EL (cell line): ENCODE measurements around the gene DGLUCY.
A peak's percentile ranks its signal among the peaks of the same experiment; 100 is the strongest.
"Not testable (repeated sequence)": the region's sequence is repeated elsewhere in the genome, so short reads cannot be mapped to it uniquely, and the experiment has no call there.

ENCODE experiments used
- DNase-seq: peaks from one replicate; pipeline ENCODE4 v3.0.0-alpha.2; 2016

The DGLUCY gene

GRCh38 chr14:91113829-91114078, at the start of gene DGLUCY:
Gene DGLUCY, plus strand, starts transcription at chr14:91114073. Its CDS starts 46,222 bp downstream, at chr14:91160295.
- peak; percentile 79 for DNase-seq

GRCh38 chr14:91065266-91065665, 48.6 kb upstream of the DGLUCY start:
- no peak for DNase-seq

DNA sequence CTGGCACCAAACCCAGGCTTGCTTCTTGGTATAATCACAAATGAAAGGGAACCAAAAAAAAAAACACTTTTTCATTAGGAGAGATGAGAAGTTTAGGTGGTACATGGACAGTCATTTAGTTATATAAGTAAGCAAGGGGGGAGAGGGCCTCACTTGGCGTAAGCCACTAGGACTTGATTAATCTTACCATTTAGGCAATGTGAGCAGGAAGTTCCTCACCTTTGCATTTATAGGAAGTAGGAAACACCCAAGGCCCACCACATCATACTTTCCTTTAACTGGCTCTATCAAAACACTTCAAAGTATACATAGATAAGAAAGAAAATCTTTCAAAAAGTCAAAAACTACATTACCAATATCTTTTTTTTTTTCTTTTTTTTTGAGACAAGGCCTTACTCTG, 46.7 kb upstream of the DGLUCY start:
- no peak for DNase-seq

GRCh38 chr14:91068642-91069041, 45.2 kb upstream of the DGLUCY start:
- DNase-seq: no peak

DNA sequence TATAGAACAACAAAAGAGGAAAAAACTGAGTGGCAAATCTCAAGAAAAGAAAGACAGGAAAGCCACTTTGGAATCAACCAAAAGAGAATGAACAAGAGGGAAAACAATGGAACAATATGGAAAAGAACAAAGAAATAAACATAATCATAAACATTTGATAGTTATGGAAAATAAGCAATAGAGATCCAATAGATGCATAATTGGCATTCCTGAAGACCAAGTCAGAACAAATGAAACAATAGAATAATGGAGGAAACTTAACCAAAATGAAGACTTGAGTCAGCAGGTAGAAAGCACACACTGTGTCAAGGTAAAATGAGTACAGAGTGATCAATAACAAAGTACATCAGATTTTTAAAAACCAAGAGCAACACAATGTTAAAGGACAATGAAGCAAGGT, 43.3 kb upstream of the DGLUCY start:
- no peak for DNase-seq

- no peak for DNase-seq
Measured at GRCh38 chr14:91075553-91075952, 38.3 kb upstream of the DGLUCY start.

DNA sequence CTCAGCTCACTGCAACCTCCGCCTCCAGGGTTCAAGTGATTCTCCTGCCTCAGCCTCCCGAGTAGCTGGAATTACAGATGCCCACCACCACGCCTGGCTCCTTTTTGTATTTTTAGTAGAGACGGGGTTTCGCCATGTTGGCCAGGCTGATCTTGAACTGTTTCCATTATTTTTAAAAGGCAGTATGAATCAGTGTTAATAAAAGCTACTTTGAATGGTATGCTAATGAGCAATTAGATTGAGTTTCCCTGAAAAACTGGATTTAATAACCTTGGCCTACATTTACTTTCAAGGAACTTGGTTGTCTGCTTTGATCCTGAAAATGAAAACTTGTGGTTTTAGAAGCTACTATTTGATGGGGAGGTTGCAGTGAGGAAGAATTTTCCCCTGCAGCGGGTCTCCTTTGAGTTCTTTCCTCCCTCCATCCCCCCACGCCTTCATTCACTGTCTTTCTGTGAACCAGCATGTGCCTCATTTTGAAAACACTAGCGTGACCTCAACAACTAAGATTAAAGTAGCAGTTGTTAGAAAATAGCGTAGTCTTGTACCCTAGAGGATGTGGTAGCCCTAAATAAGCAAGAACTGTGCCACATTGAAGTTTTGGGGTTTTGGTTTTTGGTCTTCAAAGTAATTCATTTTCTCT, 35.7 kb upstream of the DGLUCY start:
- DNase-seq: no peak

DNA sequence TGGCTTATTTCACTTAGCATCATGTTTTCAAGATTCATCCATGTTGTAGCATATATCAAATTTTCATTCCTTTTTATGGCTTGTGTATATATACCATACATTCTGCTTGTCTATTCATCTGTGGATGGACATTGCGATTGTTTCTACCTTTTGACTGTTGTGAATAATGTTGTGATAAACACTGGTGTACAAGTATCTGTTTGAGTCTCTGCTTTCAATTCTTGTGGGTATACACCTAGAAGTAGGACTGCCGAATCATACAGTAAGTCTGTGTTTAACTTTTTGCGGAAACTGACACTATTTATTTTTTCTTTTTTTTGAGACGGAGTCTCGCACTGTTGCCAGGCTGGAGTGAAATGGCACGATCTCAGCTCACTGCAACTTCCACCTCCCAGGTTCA, 33.8 kb upstream of the DGLUCY start:
- no peak for DNase-seq

- DNase-seq: no peak
Measured at GRCh38 chr14:91082282-91082681, 31.6 kb upstream of the DGLUCY start.

GRCh38 chr14:91084516-91084915, 29.4 kb upstream of the DGLUCY start:
- no peak for DNase-seq

- DNase-seq: not testable (repeated sequence)
Measured at GRCh38 chr14:91087470-91087869, 26.4 kb upstream of the DGLUCY start.

DNA sequence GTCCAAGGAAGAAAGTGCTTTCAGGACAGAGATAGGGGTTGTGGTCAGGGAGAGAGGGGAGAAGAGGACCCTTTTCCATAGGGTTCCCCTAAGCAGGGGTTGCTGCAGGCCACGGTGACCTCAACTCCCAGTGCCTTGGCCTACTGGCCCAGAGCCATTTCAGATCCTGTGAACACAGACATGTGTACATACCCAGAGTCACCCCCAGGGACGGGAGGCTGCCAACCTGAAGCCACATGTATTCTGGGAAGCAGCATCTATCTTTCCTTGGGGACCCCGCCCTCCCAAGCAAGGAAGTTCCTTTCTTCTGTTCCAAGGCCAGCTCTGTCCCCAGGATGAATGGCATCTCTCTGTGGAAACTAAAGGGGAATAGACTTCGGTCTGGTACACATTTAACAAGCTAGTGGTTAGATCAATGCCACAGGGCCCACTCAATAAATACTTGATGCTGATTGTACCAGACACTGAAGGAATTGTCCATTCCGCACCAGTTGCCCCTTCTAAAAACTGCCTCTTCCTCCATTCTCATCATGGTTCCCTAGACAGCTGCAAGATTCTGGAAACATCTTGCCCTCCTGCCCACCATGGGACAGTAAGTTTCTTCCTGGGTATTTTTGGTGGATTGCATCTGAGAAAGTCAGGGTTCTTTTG, 25.2 kb upstream of the DGLUCY start:
- DNase-seq: no peak

DNA sequence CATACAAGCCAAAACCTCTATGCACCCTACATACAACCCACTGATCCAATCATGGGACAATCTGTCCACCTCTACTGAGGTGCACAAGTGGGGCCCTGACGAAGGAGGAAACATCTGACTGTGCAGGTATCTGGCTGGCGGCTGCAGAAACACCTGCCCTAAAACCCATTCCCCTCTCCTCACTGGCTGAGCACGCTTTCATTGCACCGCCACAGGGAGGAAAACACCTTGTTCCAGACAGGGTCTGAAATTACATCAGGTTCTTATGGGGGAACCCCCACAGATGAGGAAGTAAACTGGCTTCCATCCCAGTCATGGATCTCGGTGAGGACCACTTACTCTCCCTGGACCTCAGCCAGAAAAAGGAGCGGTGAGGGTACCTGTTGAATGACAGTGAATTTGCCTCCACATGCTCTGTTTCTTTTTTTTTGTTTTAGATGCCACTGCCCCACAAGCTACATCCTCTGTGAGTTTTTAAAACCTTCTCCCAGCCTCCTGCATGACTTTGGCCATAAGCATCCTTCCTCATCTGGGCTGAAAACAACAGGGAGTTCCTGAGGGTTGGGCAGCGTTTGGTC, 23.8 kb upstream of the DGLUCY start:
- DNase-seq: no peak

DNA sequence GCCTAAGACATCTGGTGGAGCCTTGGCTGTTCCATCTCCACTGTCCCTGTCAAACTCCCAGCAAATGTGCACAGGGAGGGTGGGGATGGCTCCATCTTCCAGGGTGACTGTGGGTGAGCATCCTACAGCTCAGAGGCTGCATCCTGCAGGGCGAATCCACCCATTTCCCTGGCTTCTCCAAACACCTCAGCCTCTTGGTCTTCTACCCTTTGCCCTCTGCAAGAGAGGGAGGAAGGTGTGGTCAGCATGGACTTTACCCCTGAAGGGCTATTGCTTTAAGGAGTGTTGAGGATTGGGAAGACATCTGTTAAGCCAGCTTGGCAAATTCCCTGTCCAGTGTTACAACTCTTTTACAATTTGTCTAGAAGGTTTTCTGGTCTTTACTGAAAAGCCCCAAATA, 23.1 kb upstream of the DGLUCY start:
- DNase-seq: no peak

- DNase-seq: no peak
Measured at GRCh38 chr14:91092073-91092472, 21.8 kb upstream of the DGLUCY start.

- not testable (repeated sequence) for DNase-seq
Measured at GRCh38 chr14:91093743-91094472, 20.0 kb upstream of the DGLUCY start.

- DNase-seq: no peak
Measured at GRCh38 chr14:91094772-91095171, 19.1 kb upstream of the DGLUCY start.

DNA sequence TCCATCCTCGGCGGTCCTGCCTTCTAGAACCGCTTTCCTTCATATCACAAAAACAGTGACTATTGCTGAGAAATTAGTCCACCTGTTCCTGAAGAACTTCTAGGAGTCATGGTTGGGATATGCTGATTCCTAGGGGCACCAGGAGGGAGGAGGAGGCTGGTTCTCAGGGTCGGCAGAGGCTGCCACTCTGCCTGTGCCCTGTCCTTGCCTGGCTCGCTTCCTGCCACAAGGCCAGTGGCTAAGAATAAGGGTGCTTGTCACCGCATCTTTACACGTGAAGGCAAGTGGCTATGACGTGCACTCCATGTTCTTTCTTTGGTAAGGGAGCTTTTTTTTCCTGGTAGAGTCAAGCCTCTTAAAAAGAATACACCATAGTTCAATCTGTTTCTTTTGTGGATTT, 18.7 kb upstream of the DGLUCY start:
- DNase-seq: no peak

- DNase-seq: not testable (repeated sequence)
Measured at GRCh38 chr14:91097657-91098056, 16.2 kb upstream of the DGLUCY start.

DNA sequence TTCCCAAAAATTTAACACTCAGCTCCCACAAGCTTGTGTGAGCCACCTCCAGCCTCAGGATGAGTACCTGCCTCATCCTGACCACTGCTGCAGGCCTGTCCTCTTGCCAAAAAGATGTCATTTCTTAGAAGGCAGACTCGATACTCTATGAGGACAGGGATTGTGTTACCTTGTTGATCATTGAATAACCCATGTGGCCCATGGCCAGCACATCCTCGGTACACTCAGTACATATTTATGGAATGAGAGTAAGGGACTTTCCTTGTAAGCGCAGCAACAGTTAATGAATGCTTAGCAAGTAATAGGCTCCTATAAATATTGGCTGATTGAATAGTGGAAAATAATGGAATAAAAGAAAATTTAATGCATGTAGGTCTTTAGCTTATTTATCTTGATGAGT, 15.3 kb upstream of the DGLUCY start:
- peak; percentile 39 for DNase-seq

GRCh38 chr14:91100102-91100501, 13.8 kb upstream of the DGLUCY start:
- DNase-seq: no peak

GRCh38 chr14:91103116-91103515, 10.8 kb upstream of the DGLUCY start:
- no peak for DNase-seq

- DNase-seq: peak; percentile 27
Measured at GRCh38 chr14:91108941-91109611, 4.8 kb upstream of the DGLUCY start.

GRCh38 chr14:91111443-91111842, 2.4 kb upstream of the DGLUCY start:
- no peak for DNase-seq
